Panc1 (cell line): ENCODE data around the gene NCBP2L. TPM values are rescaled to one million over a fixed set of nuclear protein-coding genes. Genes with fewer than 3 reads are reported as not detected.

ENCODE experiments used
- ATAC-seq: fragments of 200-7000 bp; cut with Tn5 transposase; 2 replicates; pipeline ENCODE4 v1.9.1; 2020; ENCODE audit warnings: mild to moderate bottlenecking, moderate library complexity
- BruUV-seq: library from RNA; stranded (reverse); fragments of 400-500 nt; replicated peaks from 2 replicates; lab custom pipeline; 2021; lab: Mats Ljungman, UMichigan
- CTCF ChIA-PET: fragments of 300-600 bp; sonication (Branson Sonifier 250); formaldehyde crosslinking; loops from one replicate; lab custom pipeline; 2022; ENCODE audit warnings: antibody characterized with exemption; lab: Charles Lee
- POLR2A ChIA-PET: fragments of 300-600 bp; sonication (Branson Sonifier 250); formaldehyde crosslinking; loops from one replicate; lab custom pipeline; 2022; ENCODE audit warnings: antibody characterized with exemption; lab: Charles Lee
- DNase-seq: peaks from one replicate; pipeline ENCODE4 v3.0.0-alpha.2; 2010; ENCODE audit warnings: low read depth, low spot score
- H3K27ac ChIP-seq: 2 replicates; pipeline ENCODE4 v1.5.1; 2011; ENCODE audit warnings: mild to moderate bottlenecking, low read length, inconsistent platforms
- H3K27me3 ChIP-seq: fragments of 200-500 bp; sonication (Bioruptor generic); 2 replicates; pipeline ENCODE4 v1.6.0; 2014; ENCODE audit warnings: low read length, inconsistent platforms; ENCODE audit not compliant: control insufficient read depth, insufficient read depth
- H3K36me3 ChIP-seq: fragments of 200-500 bp; sonication (Bioruptor generic); 2 replicates; pipeline ENCODE4 v1.5.1; 2014; ENCODE audit warnings: inconsistent platforms, mild to moderate bottlenecking, low read length, moderate library complexity; ENCODE audit not compliant: control insufficient read depth, insufficient read depth
- H3K4me1 ChIP-seq: 2 replicates; pipeline ENCODE4 v1.5.1; 2011; ENCODE audit warnings: inconsistent platforms, mild to moderate bottlenecking, low read length, moderate library complexity; ENCODE audit not compliant: control insufficient read depth, insufficient read depth
- H3K4me3 ChIP-seq, 2 experiments: 2 replicates each; pipeline ENCODE4 v1.5.1; 2011 to 2012; ENCODE audit warnings: low read depth in 2 of 2, low read length in 2 of 2, mild to moderate bottlenecking in 2 of 2, inconsistent platforms in 1 of 2, moderate library complexity in 1 of 2
- H3K9me3 ChIP-seq: fragments of 200-500 bp; sonication (Bioruptor generic); 2 replicates; pipeline ENCODE4 v1.5.1; 2014; ENCODE audit warnings: low read depth, mild to moderate bottlenecking, inconsistent platforms, low read length, moderate library complexity; ENCODE audit not compliant: control insufficient read depth, insufficient read depth
- CTCF ChIP-seq: fragments of 450-650 bp; IDR thresholded peaks from 2 replicates; pipeline ENCODE4 v1.5.1; 2017; ENCODE audit warnings: mild to moderate bottlenecking
- POLR2AphosphoS5 ChIP-seq: IDR thresholded peaks from 2 replicates; pipeline ENCODE4 v1.6.1; 2012; ENCODE audit warnings: mild to moderate bottlenecking, low read depth, low read length, moderate library complexity
- REST ChIP-seq, 2 experiments: IDR thresholded peaks; 2 replicates each; pipeline ENCODE4 v1.6.1; 2011 to 2012; ENCODE audit warnings: low read depth in 2 of 2, control low read depth in 1 of 2, low read length in 1 of 2, mild to moderate bottlenecking in 1 of 2, moderate library complexity in 1 of 2; ENCODE audit not compliant: insufficient read depth in 1 of 2
- SIN3A ChIP-seq: IDR thresholded peaks from 2 replicates; pipeline ENCODE4 v1.6.1; 2012; ENCODE audit warnings: low read depth, mild to moderate bottlenecking, low read length, moderate library complexity, borderline replicate concordance; ENCODE audit not compliant: insufficient read depth
- TCF7L2 ChIP-seq: IDR thresholded peaks from 2 replicates; pipeline ENCODE4 v1.6.1; 2011; ENCODE audit warnings: mild to moderate bottlenecking, low read depth, low read length, inconsistent platforms
- in situ Hi-C: cut with HindIII; loops from 2 replicates; pipeline ENCODE4 v1.10.0; 2016; ENCODE audit warnings: low sequenced_read_pairs, low pct_unique_long_range_greater_than_20kb
- intact Hi-C: fragments of 100-400 bp; cut with micrococcal nuclease; formaldehyde crosslinking; loops from one replicate; pipeline ENCODE4 v1.10.0; 2022; ENCODE audit not compliant: unreplicated experiment
- total RNA-seq: library from RNA; stranded (reverse); gene quantifications from one replicate; pipeline ENCODE4 v1.2.1, GENCODE V29; 2021; ENCODE audit not compliant: unreplicated experiment

Gene NCBP2L
- total RNA-seq, 1 experiment from 2014 or later = not detected

GRCh38 chrX:107755721-107756120 is 21.8 kb upstream of the NCBP2L start:
- ChIA-PET CTCF (no interaction called here), POLR2A (no interaction called here)
- intact Hi-C loops = no loop called here
- BruUV-seq = no TSS peak
- H3K36me3 ChIP-seq = no peaks in the 10 kb centered on the region
- H3K27ac ChIP-seq = no peak overlapping the region
- H3K4me3 ChIP-seq = no peak overlapping the region
- no peaks in the 10 kb centered on the region for H3K9me3 ChIP-seq
- DNase-seq (no peak), ATAC-seq (no peak)
- no peaks in the 10 kb centered on the region for H3K4me1 ChIP-seq
- TF ChIP-seq TCF7L2 (no peak), SIN3A (no peak), CTCF (no peak), POLR2AphosphoS5 (no peak), REST (IDR thresholded peaks at IDR 0.05; ENCODE audit: insufficient read depth in 1 of 2, low read depth in 2 of 2, low read length in 1 of 2) (no peak)
- H3K27me3 ChIP-seq = peaks cover 2% of the 10 kb centered on the region; the same call in 1 of the 2 replicates
- in situ Hi-C loops = no loop called here

- H3K27ac ChIP-seq = no peak overlapping the region
- H3K4me1 ChIP-seq = no peaks in the 10 kb centered on the region
- no peaks in the 10 kb centered on the region for H3K9me3 ChIP-seq
- ATAC-seq (no peak), DNase-seq (no peak)
- no peak overlapping the region for H3K4me3 ChIP-seq
- peaks cover 5% of the 10 kb centered on the region; the same call in 1 of the 2 replicates for H3K27me3 ChIP-seq
- in situ Hi-C loops = no loop called here
- no peak for TF ChIP-seq REST (IDR thresholded peaks at IDR 0.05; ENCODE audit: insufficient read depth in 1 of 2, low read depth in 2 of 2, low read length in 1 of 2)
- no peak for TF ChIP-seq TCF7L2
- TF ChIP-seq SIN3A = no peak
- no peak for TF ChIP-seq POLR2AphosphoS5
- TF ChIP-seq CTCF = no peak
- no TSS peak for BruUV-seq
- CTCF ChIA-PET = no interaction called here
- POLR2A ChIA-PET = interaction anchor here (0.7 kb wide), 1 partner anchor 25 kb away, joined by 4 read pairs; no protein-coding TSS in a partner anchor
- no peaks in the 10 kb centered on the region for H3K36me3 ChIP-seq
- intact Hi-C loops = no loop called here
Observed at GRCh38 chrX:107758231-107758766, 19.2 kb upstream of the NCBP2L start.
